VCaP (cell line): ENCODE measurements around the gene ACLY.
A peak's percentile ranks its signal among the peaks of the same experiment; 100 is the strongest.

Experiments
- H3K27ac ChIP-seq: fragments of 450-650 bp; 2 replicates; pipeline ENCODE4 v1.5.1; 2017
- TF ChIP-seq, protein P1 (sequence below): fragments of 450-650 bp; conservative IDR thresholded peaks from 2 replicates; pipeline ENCODE4 v1.5.1; 2017; ENCODE audit warnings: mild to moderate bottlenecking, moderate library complexity

The ACLY gene

DNA sequence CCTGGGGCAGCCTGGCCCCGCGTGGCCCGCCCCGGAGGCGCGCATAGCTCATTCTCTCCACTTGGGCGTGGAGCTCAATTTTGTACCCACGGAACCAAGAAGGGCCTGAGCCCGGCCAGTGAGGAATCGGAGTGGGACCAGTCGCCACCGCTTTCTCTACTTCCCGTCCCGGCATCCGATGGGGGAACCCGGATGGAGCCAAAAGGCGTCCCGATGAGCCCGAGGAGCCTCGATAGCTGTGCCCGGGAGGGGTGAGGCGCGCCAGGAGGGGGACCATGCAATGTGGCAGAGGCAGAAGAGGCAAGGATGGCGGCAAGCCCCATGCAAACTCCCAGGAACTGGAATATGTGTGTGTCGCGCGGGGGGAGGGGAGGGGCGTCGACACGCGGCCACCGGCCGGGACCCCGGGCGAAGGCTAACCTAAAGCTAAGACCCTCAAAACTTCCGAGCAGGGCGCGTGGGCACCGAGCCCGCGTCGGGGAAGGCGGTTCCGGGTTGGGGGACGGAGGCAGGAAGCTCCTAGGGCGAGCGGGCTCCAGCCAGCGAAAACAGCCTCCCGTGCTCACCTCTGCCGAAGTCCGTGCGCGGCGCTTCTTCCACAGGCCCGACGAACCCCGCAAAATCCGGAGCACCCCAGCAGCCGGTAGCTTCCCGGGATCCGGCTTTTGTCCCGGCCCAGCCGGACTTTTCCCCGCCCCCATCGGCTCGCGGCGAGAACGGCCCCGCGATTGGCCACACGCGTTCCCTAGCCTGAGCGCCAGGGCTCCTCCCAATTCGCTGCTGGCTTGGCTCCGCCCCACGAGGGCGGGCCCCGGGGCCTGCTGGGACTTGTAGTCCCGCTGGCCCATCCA lies at the start of gene ACLY:
Gene ACLY (minus strand): TSS at position 638 of the 851 bp plus-strand sequence. CDS start 5,078 bp downstream, outside the sequence.
- TF ChIP-seq, protein P1, sequence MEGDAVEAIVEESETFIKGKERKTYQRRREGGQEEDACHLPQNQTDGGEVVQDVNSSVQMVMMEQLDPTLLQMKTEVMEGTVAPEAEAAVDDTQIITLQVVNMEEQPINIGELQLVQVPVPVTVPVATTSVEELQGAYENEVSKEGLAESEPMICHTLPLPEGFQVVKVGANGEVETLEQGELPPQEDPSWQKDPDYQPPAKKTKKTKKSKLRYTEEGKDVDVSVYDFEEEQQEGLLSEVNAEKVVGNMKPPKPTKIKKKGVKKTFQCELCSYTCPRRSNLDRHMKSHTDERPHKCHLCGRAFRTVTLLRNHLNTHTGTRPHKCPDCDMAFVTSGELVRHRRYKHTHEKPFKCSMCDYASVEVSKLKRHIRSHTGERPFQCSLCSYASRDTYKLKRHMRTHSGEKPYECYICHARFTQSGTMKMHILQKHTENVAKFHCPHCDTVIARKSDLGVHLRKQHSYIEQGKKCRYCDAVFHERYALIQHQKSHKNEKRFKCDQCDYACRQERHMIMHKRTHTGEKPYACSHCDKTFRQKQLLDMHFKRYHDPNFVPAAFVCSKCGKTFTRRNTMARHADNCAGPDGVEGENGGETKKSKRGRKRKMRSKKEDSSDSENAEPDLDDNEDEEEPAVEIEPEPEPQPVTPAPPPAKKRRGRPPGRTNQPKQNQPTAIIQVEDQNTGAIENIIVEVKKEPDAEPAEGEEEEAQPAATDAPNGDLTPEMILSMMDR = no peak
- H3K27ac ChIP-seq = peak within 1 kb of the TSS; percentile 81

DNA sequence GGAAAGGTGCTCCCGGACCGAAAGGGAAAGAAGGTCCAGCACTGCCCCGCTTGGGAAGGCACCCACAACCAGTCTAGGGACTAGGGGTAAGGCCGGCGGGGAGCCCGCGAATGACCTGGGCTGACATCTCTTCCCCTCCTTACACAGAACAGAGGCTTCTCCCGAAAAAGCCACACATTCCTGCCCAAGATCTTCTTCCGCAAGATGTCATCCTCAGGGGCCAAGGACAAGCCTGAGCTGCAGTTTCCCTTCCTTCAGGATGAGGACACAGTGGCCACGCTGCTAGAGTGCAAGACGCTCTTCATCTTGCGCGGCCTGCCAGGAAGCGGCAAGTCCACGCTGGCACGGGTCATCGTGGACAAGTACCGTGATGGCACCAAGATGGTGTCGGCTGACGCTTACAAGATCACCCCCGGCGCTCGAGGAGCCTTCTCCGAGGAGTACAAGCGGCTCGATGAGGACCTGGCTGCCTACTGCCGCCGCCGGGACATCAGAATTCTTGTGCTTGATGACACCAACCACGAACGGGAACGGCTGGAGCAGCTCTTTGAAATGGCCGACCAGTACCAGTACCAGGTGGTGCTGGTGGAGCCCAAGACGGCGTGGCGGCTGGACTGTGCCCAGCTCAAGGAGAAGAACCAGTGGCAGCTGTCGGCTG lies 49.3 kb upstream of the ACLY start:
- TF ChIP-seq, protein P1 = no peak

DNA sequence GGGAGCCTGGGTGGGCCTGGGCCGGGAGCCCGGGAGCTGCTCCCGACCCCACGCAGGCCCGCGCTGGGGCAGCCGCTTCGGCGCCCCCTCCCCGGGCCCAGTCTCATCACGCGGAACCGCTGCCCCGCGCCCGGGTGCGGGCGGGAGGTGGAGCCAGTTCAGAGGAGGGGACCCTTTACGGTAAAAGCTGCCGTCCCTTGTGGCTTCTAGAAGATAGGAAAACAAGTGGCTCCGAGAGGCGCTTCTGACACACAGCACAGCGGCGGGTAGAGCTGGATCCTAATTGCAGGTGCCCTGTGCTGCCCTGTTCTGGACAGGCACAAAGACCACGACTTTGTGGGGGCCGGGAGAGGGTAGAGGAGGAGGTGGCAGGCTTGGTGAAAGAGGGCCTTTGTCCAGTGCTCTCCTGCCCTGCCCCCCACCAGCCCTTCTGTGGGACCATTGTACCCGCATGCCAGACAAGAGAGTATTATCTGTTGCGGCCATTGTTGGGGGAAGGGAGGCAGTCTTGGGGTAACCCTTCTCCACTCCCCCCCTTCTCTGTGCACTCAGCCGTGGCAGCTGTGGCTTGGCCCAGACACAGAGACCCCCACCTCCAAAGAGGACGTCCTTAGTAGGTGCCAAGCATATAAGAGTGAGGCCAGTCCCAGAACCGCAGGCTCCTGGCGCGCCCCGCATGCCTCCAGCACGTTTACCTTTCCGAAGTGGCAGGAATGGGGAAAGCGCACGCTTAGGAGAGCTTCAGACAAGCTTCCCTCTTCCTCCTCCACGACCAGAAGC lies 48.6 kb upstream of the ACLY start:
- TF ChIP-seq, protein P1 = no peak
- peak overlapping the region; percentile 87 for H3K27ac ChIP-seq

More for the DNA sequence above, 49.3 kb upstream of the ACLY start:
- peak overlapping the region; percentile 87 for H3K27ac ChIP-seq

DNA sequence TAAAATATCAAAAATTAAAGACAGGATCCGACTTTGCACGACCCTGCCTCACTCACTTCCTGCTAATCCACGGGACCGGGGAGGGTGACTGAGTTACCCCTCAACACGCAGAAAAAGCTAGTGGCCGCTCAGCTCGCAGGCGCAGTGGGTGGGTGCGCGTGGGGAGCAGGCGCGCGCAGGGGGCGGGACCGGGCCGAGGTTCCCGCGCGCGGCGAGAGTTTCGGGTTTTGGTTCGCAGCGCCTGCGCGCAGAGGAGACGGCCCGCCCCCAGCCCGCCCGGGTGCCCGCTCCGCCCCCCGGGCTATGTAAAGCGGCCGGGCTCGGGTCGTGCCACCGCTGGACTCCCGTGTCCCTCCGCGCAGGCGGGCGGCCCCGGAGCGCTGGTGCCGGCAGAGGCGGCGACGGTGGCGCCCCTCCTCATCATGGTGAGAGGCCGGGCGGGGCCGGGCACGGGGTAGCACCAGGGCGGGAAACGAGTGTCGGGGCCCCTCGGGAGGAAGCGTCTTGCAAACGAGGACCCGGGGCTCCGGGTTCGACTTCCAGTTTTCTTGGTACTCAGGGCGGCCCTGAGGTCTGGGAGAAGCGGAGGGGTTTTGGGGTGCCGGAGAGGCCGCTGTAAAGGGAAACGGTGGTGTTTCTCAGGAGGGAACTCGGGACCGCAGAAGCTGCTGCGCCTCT lies 47.9 kb upstream of the ACLY start, which contains the start of gene CNP:
Gene CNP (plus strand): TSS at position 333 of the 678 bp plus-strand sequence. CDS start 90 bp downstream, at position 423.
- peak within 1 kb of the TSS; percentile 87 for H3K27ac ChIP-seq
- TF ChIP-seq, protein P1 = no peak

DNA sequence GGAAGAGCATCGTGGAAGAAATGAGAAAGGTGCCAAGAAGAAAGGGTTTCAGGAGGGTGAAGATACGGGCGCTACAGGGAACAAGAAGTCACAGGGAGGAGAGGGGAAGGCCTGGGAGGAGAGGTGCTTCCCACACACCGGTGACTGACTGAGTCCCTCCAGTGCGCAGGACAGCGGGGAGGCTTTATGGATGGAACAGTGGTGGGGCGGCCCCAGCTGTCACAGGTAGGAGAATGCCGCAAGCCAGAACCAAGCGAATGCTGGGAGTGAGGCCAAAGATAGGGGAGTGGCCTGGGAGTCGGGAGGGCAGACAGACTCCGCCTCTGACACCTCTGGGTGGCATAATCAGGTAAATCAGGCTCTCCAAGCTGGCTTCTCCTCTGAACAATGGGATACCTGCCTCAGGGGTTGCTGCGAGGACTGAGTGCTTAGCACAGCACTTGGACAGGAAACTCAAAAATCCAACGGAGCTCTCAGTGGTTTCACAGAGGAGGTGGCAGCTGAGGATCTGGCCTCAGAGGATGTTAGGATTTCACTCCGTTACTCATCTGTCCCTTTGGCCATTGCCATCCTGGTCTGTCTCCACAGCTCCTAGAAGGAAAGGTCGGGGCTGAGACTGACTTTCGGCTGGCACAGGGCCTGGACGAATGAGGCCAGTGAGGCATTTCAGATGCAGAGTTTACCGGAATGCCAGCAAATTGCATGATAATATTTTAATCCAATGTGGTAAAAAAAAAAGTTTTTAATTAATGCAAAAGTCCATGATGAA lies 47.1 kb upstream of the ACLY start:
- peak overlapping the region; percentile 87 for H3K27ac ChIP-seq
- TF ChIP-seq, protein P1 = no peak

DNA sequence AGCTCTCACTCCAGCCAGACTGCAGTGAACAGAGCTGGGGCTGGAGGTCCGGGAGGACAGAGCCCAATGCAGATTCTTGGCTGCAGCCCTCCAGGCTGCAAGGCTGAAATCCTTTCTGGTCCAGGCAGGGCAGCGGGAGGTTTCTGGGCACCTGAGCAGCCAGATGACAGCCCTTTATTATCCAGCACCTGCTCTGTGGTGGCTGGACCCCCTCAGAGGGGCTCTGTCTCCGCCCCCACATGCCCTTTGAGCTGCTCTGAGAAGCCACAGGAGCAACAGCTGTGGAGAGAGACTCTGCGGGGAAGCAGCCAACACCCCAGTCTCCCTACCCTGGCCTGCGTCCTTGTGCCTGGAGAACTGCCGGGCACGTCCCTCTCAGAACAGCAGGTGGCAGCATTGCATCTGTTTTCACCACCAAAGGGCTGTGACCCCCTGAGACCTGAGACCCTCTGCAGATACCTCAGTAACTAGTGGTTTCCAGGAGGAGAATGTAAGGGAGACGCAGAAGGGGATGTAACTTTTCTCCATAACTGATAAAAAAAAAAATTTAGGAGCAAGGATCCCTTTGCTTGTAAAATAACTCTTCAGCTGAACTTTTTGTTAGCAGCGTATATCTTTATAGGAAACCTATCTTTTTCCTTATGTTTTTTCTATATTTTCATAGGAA lies 44.1 kb upstream of the ACLY start:
- H3K27ac ChIP-seq = no peak overlapping the region
- TF ChIP-seq, protein P1 = peak; percentile 77
